ENCODE measurements around the gene PKN1. TPM values are rescaled to one million over a fixed set of nuclear protein-coding genes. Genes with fewer than 3 reads are reported as not detected.

Gene PKN1
- polyA plus RNA-seq, 1 donor (not counting 4 experiments of a cell fraction or from before 2014, with no cell fraction given), result 0.62 TPM

DNA sequence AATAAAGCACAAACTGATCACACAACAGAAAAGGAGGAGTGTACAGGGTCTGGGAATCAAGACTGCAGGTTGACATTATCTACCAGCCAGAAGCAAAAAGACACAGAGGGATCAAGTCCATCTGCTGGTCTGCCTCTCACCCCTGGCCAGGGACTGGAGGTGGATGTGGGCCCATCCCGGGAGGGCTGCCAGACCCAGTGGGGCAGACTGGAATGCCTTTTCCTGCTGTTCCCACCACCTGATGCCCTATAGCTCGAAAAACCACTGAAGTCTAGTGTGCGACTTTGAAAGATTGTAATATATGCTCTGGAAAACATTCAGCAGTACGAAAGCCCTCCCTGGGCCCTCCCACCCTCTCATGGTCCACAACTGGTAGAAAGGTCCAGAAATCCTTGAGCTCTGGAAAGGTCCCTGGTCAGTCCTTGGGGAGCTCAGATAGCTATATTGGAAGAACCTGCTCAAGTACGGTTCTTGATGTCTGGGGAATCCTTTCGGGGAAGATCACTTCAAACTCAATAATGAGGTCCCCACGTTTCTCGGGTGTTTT is 82.5 kb downstream of the PKN1 start:
- Histone ChIP-seq H3K9me3 (ENCODE audit: control insufficient read depth, low read depth, low read length) (no peaks in the 10 kb centered on the region), H3K27me3 (ENCODE audit: control insufficient read depth, extremely low read depth, insufficient read depth, low read length) (no peaks in the 10 kb centered on the region), H2AFZ (ENCODE audit: control insufficient read depth, low read length) (no peak overlapping the region), H4K20me1 (ENCODE audit: control insufficient read depth, extremely low read depth, insufficient read depth, low read length) (peaks cover 24% of the 10 kb centered on the region), H3K4me1 (ENCODE audit: control insufficient read depth, extremely low read depth, insufficient read depth, low read length) (peaks cover 41% of the 10 kb centered on the region), H3K9me1 (ENCODE audit: control insufficient read depth, extremely low read depth, insufficient read depth, low read length) (peaks cover 4% of the 10 kb centered on the region), H3K4me2 (ENCODE audit: control insufficient read depth, extremely low read depth, insufficient read depth, low read depth, low read length) (peak overlapping the region; percentile 94), H3K4me3 (ENCODE audit: control insufficient read depth in 2 of 3, extremely low read depth in 1 of 3, insufficient read depth in 2 of 3, low read depth in 1 of 3, low read length in 3 of 3) (peak overlapping the region; percentile 83 to 99 (median 90)), H3K79me2 (ENCODE audit: control insufficient read depth, insufficient read depth, low read length) (peaks cover 31% of the 10 kb centered on the region), H3K27ac (ENCODE audit: control insufficient read depth, insufficient read depth, low read length) (no peak overlapping the region), H3K9ac (ENCODE audit: control insufficient read depth, extremely low read depth, insufficient read depth, low read length) (peak overlapping the region; percentile 99), H3K36me3 (ENCODE audit: control insufficient read depth in 2 of 2, extremely low read depth in 1 of 2, insufficient read depth in 2 of 2, low read length in 2 of 2) (peaks cover 24 to 35% of the 10 kb centered on the region in 2 experiments)
- TF ChIP-seq, protein P1, sequence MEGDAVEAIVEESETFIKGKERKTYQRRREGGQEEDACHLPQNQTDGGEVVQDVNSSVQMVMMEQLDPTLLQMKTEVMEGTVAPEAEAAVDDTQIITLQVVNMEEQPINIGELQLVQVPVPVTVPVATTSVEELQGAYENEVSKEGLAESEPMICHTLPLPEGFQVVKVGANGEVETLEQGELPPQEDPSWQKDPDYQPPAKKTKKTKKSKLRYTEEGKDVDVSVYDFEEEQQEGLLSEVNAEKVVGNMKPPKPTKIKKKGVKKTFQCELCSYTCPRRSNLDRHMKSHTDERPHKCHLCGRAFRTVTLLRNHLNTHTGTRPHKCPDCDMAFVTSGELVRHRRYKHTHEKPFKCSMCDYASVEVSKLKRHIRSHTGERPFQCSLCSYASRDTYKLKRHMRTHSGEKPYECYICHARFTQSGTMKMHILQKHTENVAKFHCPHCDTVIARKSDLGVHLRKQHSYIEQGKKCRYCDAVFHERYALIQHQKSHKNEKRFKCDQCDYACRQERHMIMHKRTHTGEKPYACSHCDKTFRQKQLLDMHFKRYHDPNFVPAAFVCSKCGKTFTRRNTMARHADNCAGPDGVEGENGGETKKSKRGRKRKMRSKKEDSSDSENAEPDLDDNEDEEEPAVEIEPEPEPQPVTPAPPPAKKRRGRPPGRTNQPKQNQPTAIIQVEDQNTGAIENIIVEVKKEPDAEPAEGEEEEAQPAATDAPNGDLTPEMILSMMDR (optimal IDR thresholded peaks at IDR 0.05 in 1 of 3, IDR thresholded peaks at IDR 0.05 in 1 of 3, conservative IDR thresholded peaks at IDR 0.05 in 1 of 3; ENCODE audit: extremely low read depth in 1 of 3, insufficient read depth in 2 of 3, low read length in 3 of 3), result no peak
- no peak for TF ChIP-seq EZH2 (IDR thresholded peaks at IDR 0.05; ENCODE audit: low read length)
- no peak for DNase-seq (ENCODE audit: low read depth, low spot score)
- FAIRE-seq, result no peak
- dilution Hi-C loops (cut with MboI; ENCODE audit: extremely low pct_ligation_motif_present, low sequenced_read_pairs), result no loop called here

DNA sequence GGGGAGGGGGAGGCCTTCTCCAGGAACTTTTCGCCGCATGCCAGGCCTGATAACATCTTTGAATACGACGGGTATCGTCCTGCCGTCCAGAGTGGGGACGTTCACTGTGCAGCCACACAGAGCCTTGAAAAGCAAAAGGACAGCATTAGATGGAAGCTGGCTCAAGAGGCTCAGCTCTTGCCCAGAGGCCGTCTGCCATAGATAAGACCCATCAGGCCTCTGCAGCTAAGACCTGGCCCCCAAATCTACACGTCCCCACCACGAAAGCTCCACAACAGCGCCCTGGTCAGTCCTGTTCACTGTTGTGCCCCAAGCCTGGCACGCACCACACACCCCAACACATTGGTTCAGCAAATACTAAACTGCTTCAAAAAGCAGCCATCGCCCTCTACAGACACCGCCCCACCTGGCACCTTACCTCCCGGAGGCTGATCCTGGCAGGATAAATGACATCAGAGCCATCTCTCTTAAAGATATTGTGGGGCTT is 83.0 kb downstream of the PKN1 start:
- Histone ChIP-seq H3K9me1 (ENCODE audit: control insufficient read depth, extremely low read depth, insufficient read depth, low read length) (peaks cover 4% of the 10 kb centered on the region), H3K4me2 (ENCODE audit: control insufficient read depth, extremely low read depth, insufficient read depth, low read depth, low read length) (peak overlapping the region; percentile 94), H3K9me3 (ENCODE audit: control insufficient read depth, low read depth, low read length) (no peaks in the 10 kb centered on the region), H2AFZ (ENCODE audit: control insufficient read depth, low read length) (no peak overlapping the region), H3K27me3 (ENCODE audit: control insufficient read depth, extremely low read depth, insufficient read depth, low read length) (no peaks in the 10 kb centered on the region), H3K36me3 (ENCODE audit: control insufficient read depth in 2 of 2, extremely low read depth in 1 of 2, insufficient read depth in 2 of 2, low read length in 2 of 2) (peaks cover 24 to 35% of the 10 kb centered on the region in 2 experiments), H3K27ac (ENCODE audit: control insufficient read depth, insufficient read depth, low read length) (peak overlapping the region; percentile 94), H3K4me3 (ENCODE audit: control insufficient read depth in 2 of 3, extremely low read depth in 1 of 3, insufficient read depth in 2 of 3, low read depth in 1 of 3, low read length in 3 of 3) (peak overlapping the region; percentile 83 to 99 (median 90)), H3K79me2 (ENCODE audit: control insufficient read depth, insufficient read depth, low read length) (peaks cover 31% of the 10 kb centered on the region), H4K20me1 (ENCODE audit: control insufficient read depth, extremely low read depth, insufficient read depth, low read length) (peaks cover 24% of the 10 kb centered on the region), H3K4me1 (ENCODE audit: control insufficient read depth, extremely low read depth, insufficient read depth, low read length) (peaks cover 41% of the 10 kb centered on the region), H3K9ac (ENCODE audit: control insufficient read depth, extremely low read depth, insufficient read depth, low read length) (peak overlapping the region; percentile 99)
- DNase-seq (ENCODE audit: low read depth, low spot score) (no peak), FAIRE-seq (no peak)
- dilution Hi-C loops (cut with MboI; ENCODE audit: extremely low pct_ligation_motif_present, low sequenced_read_pairs), result no loop called here
- TF ChIP-seq EZH2 (IDR thresholded peaks at IDR 0.05; ENCODE audit: low read length), result no peak
- TF ChIP-seq, protein P1 (optimal IDR thresholded peaks at IDR 0.05 in 1 of 3, IDR thresholded peaks at IDR 0.05 in 1 of 3, conservative IDR thresholded peaks at IDR 0.05 in 1 of 3; ENCODE audit: extremely low read depth in 1 of 3, insufficient read depth in 2 of 3, low read length in 3 of 3), result peak; percentile 8 to 63 (median 47)
